Thyroid gland (tissue), 4 donors: ENCODE results near the gene LCE1B.

Source experiments
- CTCF ChIP-seq, 6 experiments: fragments of 200-600 bp in 3 of 6; fragments of 450-650 bp in 3 of 6; sonication (generic) in 3 of 6; IDR thresholded peaks; one replicate each; pipeline ENCODE4 v1.5.1; 2016 to 2019; ENCODE audit warnings: antibody characterized with exemption in 6 of 6, mild to moderate bottlenecking in 2 of 6, inconsistent platforms in 1 of 6, moderate library complexity in 1 of 6
- POLR2A ChIP-seq, 2 donors: fragments of 450-650 bp; IDR thresholded peaks; one replicate each; pipeline ENCODE4 v1.6.1; 2017; ENCODE audit warnings: antibody characterized with exemption in 2 of 2, mild to moderate bottlenecking in 2 of 2, moderate library complexity in 1 of 2

GRCh38 chr1:152859696-152860095 lies 47.9 kb downstream of the LCE1B start, which contains the start of gene LCE7A:
- no peak for TF ChIP-seq CTCF (IDR thresholded peaks at IDR 0.05)
- no peak for TF ChIP-seq POLR2A (IDR thresholded peaks at IDR 0.05)
